Measurements from ENCODE around the gene AP4E1.

The AP4E1 gene

DNA sequence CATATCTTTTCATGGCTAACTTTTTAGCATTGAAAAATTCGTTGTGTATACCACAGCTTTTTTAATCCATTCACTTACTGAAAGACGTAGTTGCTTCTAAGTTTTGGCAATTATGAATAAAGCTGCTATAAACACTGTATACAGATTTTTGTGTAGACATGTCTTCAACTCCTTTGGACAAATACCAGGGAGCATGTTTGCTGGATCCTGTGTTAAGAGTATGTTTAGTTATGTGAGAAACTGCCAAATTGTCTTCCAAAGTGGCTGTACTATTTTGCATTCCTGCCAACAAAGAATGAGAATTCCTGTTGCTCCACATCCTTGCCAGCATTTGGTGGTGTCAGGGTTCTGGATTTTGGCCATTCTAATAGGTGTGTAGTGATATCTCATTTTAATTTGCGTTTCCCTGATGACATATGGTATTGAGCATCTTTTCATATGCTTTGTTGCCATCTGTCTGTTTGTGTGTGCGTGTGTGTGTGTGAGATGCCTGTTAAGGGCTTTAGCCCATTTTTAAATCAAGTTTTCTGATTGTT lies 98.7 kb downstream of the AP4E1 start:
- H3K4me3 ChIP-seq (ENCODE audit: low read depth, low read length) = no peak overlapping the region
- TF ChIP-seq, protein P1, sequence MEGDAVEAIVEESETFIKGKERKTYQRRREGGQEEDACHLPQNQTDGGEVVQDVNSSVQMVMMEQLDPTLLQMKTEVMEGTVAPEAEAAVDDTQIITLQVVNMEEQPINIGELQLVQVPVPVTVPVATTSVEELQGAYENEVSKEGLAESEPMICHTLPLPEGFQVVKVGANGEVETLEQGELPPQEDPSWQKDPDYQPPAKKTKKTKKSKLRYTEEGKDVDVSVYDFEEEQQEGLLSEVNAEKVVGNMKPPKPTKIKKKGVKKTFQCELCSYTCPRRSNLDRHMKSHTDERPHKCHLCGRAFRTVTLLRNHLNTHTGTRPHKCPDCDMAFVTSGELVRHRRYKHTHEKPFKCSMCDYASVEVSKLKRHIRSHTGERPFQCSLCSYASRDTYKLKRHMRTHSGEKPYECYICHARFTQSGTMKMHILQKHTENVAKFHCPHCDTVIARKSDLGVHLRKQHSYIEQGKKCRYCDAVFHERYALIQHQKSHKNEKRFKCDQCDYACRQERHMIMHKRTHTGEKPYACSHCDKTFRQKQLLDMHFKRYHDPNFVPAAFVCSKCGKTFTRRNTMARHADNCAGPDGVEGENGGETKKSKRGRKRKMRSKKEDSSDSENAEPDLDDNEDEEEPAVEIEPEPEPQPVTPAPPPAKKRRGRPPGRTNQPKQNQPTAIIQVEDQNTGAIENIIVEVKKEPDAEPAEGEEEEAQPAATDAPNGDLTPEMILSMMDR (IDR thresholded peaks at IDR 0.05; ENCODE audit: low read depth, low read length, missing control alignments) = no peak
- DNase-seq (ENCODE audit: low read depth) = no peak

DNA sequence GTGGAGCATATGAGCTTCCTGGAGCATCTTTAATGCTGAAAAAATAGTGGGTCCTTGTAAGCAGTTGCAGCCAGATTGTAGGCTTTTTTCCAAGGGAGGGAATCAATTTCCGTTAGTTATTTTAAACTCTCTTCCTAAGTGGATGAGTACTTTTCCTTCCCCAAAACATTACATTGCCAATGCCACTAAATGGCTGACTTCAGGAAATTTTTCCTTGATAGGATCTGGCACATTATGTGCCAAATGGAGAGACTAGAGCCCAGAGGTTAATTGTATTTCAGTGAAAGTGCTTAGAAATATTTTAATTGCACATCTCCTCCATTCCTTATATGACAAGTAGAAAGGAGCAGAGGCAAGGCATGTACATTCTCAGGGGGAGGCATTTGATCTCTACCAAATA lies 102.7 kb downstream of the AP4E1 start:
- no peak overlapping the region for H3K4me3 ChIP-seq (ENCODE audit: low read depth, low read length)
- no peak for DNase-seq (ENCODE audit: low read depth)
- TF ChIP-seq, protein P1 (IDR thresholded peaks at IDR 0.05; ENCODE audit: low read depth, low read length, missing control alignments) = no peak

DNA sequence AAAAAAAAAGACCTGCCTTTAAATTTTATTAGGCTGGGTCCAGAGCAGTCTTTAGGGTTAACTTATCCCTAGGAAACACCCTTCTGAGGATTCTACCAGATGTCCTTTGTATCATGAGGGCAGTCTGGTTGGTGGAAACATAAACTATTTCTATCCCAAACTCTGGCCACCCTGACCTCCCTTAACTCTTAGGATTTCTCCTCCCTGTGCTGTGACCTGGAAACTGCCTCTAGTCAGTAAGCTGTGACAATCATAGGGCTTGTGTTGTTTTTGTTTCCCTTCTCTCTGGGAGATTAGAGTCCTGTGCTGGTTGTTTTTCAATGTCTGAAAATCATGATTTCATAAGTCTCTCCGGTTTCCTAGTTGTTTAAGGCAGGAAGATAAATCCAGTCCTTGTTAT lies 108.1 kb downstream of the AP4E1 start:
- no peak overlapping the region for H3K4me3 ChIP-seq (ENCODE audit: low read depth, low read length)
- no peak for DNase-seq (ENCODE audit: low read depth)
- TF ChIP-seq, protein P1 (IDR thresholded peaks at IDR 0.05; ENCODE audit: low read depth, low read length, missing control alignments) = no peak

DNA sequence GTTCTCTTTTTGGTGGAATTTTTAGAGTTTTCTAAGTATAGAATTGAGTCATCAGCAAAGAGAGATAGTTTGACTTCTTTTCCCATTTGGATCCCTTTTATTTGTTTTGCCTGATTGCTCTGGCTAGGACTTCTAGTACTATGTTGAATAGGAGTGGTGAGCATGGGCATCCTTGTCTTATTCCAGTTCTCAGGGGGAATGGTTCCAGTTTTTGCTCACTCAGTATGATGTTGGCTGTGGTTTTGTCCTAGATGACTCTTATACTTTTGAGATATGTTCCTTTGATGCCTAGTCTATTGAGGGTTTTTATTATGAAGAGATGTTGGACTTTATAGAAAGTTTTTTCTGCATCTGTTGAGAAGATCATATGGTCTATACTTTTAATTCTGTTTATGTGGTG lies 113.7 kb downstream of the AP4E1 start:
- H3K4me3 ChIP-seq (ENCODE audit: low read depth, low read length) = no peak overlapping the region
- DNase-seq (ENCODE audit: low read depth) = no peak

DNA sequence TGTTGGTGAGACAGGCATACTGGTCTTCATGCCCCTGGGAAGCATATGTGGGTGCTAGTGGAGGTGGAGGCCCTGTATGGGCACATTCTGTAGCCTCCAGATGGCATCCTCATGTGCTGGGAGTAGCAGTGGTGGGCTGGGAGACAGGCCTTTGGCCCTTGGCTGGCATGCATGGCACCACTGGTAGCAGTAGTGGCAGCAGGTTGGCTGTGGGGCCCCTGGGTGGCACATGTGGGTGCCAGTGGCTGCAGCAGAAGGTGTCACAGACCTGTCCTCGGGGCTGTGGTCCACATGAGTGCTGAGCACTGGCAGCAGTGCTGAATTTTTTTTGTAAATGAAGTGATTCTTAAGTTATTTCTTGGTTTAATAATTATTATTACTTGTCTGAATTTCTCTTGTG lies 115.0 kb downstream of the AP4E1 start:
- DNase-seq (ENCODE audit: low read depth) = no peak

More for the DNA sequence above, 113.7 kb downstream of the AP4E1 start:
- TF ChIP-seq, protein P1 (IDR thresholded peaks at IDR 0.05; ENCODE audit: low read depth, low read length, missing control alignments) = no peak

DNA sequence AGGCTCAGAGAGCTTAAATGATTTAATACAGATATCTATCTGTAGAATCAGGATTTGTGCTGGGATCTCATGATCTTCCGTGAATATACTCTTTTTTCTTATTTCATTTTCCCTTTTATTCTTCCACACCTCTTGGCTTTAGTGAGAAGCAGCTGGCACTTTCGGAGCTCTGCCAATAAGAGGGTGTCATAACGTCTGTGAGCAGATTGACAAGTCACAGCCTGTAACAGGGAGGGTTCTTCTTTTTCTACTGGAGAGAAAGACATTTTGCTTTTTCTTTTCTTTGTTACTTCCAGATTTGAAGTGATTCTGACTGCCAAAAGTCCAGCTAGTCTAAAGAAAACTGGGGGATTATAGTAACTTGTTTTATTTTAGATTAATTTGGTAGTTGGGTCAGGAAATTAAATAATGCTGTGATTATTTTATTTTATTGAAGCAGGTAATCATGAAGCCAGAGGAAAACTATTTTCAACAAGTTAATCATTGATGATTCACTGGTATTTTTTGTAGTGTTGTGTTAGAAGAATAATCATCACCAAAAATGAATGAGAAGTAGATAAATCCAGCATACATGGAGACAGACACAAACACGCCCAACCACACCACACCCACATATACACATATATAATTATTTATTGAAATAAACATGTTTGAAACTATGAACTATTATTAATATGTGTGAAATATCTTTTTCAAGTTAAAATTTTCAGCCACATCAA lies 116.4 kb downstream of the AP4E1 start:
- TF ChIP-seq, protein P1 (IDR thresholded peaks at IDR 0.05; ENCODE audit: low read depth, low read length, missing control alignments) = no peak
- DNase-seq (ENCODE audit: low read depth) = no peak
- H3K4me3 ChIP-seq (ENCODE audit: low read depth, low read length) = no peak overlapping the region

More for the DNA sequence above, 115.0 kb downstream of the AP4E1 start:
- no peak overlapping the region for H3K4me3 ChIP-seq (ENCODE audit: low read depth, low read length)
- TF ChIP-seq, protein P1 (IDR thresholded peaks at IDR 0.05; ENCODE audit: low read depth, low read length, missing control alignments) = no peak

DNA sequence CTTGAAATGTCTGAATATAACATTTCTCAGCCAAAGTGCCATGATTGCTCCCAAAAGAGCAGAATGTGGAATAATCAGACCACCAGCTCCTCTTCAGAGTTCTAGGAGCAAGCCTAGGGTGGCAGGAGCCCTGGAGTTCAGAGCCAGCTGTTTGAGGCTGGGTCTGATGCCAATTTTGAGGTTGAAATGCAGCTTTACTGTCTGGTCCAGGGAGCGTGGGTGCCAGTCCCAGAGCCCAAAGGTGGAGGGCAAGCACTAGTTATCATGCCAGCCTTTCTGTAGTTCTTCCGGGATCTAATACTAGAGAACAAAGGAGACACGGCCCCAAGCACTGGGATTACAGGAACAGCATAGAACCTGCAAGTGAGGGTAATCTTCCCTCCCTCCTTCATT lies 117.0 kb downstream of the AP4E1 start:
- TF ChIP-seq, protein P1 (IDR thresholded peaks at IDR 0.05; ENCODE audit: low read depth, low read length, missing control alignments) = no peak
- DNase-seq (ENCODE audit: low read depth) = no peak
- no peak overlapping the region for H3K4me3 ChIP-seq (ENCODE audit: low read depth, low read length)
